GM18519 (cell line): ENCODE measurements around the gene CARD8.
"Not testable (repeated sequence)": the region's sequence is repeated elsewhere in the genome, so short reads cannot be mapped to it uniquely, and the experiment has no call there.

ENCODE experiments used
- ATAC-seq: cut with Tn5 transposase; IDR thresholded peaks from one replicate; pipeline ENCODE4 v1.9.1; 2021; ENCODE audit warnings: mild to moderate bottlenecking, moderate library complexity; ENCODE audit not compliant: unreplicated experiment, low FRiP score

The CARD8 gene

GRCh38 chr19:48269617-48270026 is 13.9 kb upstream of the CARD8 start:
- not testable (repeated sequence) for ATAC-seq

- ATAC-seq, result not testable (repeated sequence)
Measured at GRCh38 chr19:48265326-48265725, 9.6 kb upstream of the CARD8 start.

GRCh38 chr19:48260359-48260714 is 4.6 kb upstream of the CARD8 start:
- not testable (repeated sequence) for ATAC-seq

- ATAC-seq, result not testable (repeated sequence)
Measured at GRCh38 chr19:48258992-48259391, 3.3 kb upstream of the CARD8 start.

GRCh38 chr19:48258350-48258749 is 2.6 kb upstream of the CARD8 start:
- ATAC-seq, result no peak

GRCh38 chr19:48254529-48254970 is 1.2 kb downstream of the CARD8 start:
- ATAC-seq, result no peak

- no peak for ATAC-seq
Measured at GRCh38 chr19:48253999-48254398, 1.7 kb downstream of the CARD8 start.

GRCh38 chr19:48252609-48253008 is 3.1 kb downstream of the CARD8 start:
- no peak for ATAC-seq

GRCh38 chr19:48250290-48251025 is 5.3 kb downstream of the CARD8 start:
- no peak for ATAC-seq

GRCh38 chr19:48249502-48250014 is 6.2 kb downstream of the CARD8 start:
- no peak for ATAC-seq

GRCh38 chr19:48248081-48248833 is 7.5 kb downstream of the CARD8 start:
- ATAC-seq, result no peak

- ATAC-seq, result no peak
Measured at GRCh38 chr19:48247212-48247611, 8.5 kb downstream of the CARD8 start.

GRCh38 chr19:48246101-48246500 is 9.6 kb downstream of the CARD8 start:
- no peak for ATAC-seq

GRCh38 chr19:48244281-48244680 is 11.4 kb downstream of the CARD8 start:
- ATAC-seq, result no peak

- ATAC-seq, result not testable (repeated sequence)
Measured at GRCh38 chr19:48241771-48242170, 13.9 kb downstream of the CARD8 start.

- ATAC-seq, result no peak
Measured at GRCh38 chr19:48239582-48240141, 16.1 kb downstream of the CARD8 start.

- no peak for ATAC-seq
Measured at GRCh38 chr19:48239120-48239519, 16.6 kb downstream of the CARD8 start.

- no peak for ATAC-seq
Measured at GRCh38 chr19:48237057-48237456, 18.7 kb downstream of the CARD8 start.

GRCh38 chr19:48230555-48231129 is 25.1 kb downstream of the CARD8 start:
- no peak for ATAC-seq

GRCh38 chr19:48221628-48222027 is 34.1 kb downstream of the CARD8 start:
- no peak for ATAC-seq

GRCh38 chr19:48220784-48221183 is 34.9 kb downstream of the CARD8 start:
- not testable (repeated sequence) for ATAC-seq
